Measurements from ENCODE around the gene OR4C13. TPM values are rescaled to one million over a fixed set of nuclear protein-coding genes. Genes with fewer than 3 reads are reported as not detected.

The OR4C13 gene
- total and polyA plus RNA-seq, 2 of the 13 experiments (the other 11 are each of a cell fraction or from before 2014, with no cell fraction given): not detected

GRCh38 chr11:49995565-49995964 lies 43.4 kb downstream of the OR4C13 start (continued):
- TF ChIP-seq CTCF (CRISPR knock-in tag; IDR thresholded peaks at IDR 0.05) (peak; percentile 76), KLF13 (CRISPR knock-in tag; IDR thresholded peaks at IDR 0.05) (no peak), GATAD2A (CRISPR knock-in tag; IDR thresholded peaks at IDR 0.05) (no peak), MAX (IDR thresholded peaks at IDR 0.05) (peak; percentile 37; the same call in 1 of the 2 replicates), ZBTB1 (CRISPR knock-in tag; IDR thresholded peaks at IDR 0.05; ENCODE audit: borderline replicate concordance) (no peak), HOXA3 (CRISPR knock-in tag; IDR thresholded peaks at IDR 0.05) (no peak), ELF3 (CRISPR knock-in tag; IDR thresholded peaks at IDR 0.05) (no peak)

Other genes with a start within 250 kb of the OR4C13 start
- gene OR4C12, start 30.1 kb downstream of the OR4C13 start, total RNA-seq (2016; rRNA removed; fragmentation: Illumina TruSeq; extraction: Trizol): not detected in 2 replicates
- gene OR4C12, start 30.1 kb downstream of the OR4C13 start, polyA plus RNA-seq (2011; rRNA removed): not detected in 2 replicates
- not detected in 2 replicates for gene OR4C45, start 80.5 kb downstream of the OR4C13 start, total RNA-seq (2016; rRNA removed; fragmentation: Illumina TruSeq; extraction: Trizol)
- gene OR4C45, start 80.5 kb downstream of the OR4C13 start, polyA plus RNA-seq (2011; rRNA removed): not detected in 2 replicates

Measured in HepG2 (cell line).